ENCODE results near the gene ST3GAL4.

ST3GAL4 gene

GRCh38 chr11:126456783-126457542 lies 101.5 kb downstream of the ST3GAL4 start:
- no peak for DNase-seq

DNA sequence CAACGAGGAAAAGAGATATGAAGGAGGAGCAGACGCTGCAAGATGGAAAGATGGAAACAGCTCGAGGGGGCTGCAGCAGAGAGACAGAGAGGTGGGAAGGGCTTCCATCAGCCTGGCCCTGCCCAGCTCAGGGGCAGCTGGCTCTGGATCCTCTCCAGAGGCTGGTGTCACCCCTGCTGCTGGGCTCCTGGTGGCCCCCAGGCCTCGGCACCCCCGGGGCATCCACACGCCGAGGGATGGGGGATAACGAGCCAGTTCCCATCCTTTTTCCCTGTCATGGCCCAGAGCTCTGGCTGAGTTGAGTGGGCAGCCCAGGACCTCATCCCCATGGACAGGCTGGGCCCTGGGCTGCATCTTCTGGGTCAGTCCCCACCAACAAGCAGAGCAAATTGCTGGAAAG lies 102.3 kb downstream of the ST3GAL4 start:
- no peak for DNase-seq

GRCh38 chr11:126459691-126460281 lies 104.3 kb downstream of the ST3GAL4 start:
- no peak for DNase-seq

DNA sequence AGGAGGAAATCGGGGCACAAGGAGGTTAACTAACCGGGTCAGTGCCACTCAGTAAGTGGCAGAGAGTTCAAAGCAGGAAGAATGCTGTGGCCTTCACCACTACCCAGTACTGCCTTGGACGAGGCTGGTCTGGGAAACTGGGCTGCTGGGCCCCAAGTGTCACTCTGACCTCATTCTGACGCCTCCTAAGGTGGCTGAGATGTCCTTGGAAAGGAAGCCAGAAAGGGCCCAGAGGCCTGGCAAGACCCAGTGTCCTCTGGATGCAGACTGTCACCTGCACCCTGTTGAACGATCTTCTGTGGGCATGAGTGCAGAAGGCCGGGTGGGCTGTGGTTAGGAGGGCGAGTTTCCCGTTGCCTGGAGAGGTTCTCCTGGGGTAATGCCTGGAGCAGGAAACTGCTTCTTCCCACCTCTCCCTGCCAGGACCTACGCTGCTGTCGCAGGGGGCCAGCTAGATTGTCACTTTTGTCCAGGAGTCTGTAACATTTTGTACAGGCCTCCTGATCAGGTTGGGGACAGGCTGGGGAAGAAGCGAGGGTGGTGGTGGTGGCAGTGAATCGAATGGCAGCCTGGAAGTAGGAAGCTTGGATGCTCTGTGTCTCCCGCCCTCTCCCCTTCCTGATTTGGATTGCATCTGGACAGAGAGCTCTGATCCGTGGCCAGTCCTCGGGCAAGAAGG lies 105.1 kb downstream of the ST3GAL4 start:
- no peak for DNase-seq

DNA sequence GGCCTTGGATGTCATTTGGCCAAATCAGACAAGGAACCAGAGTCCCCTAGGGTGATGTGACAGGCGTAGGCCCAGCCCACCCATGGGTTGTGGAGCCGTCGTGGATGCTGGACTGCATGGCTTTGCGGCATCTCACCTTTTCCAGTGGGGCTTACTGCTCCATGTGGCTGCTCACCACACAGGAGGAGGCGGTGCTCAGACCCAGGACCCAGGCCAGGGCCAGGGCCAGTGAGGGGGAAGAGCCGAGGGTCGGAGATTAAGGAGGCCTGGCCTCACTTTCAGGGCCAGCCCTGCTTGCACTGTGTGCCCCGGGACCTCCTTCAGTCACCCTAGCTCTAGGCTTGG lies 105.6 kb downstream of the ST3GAL4 start:
- DNase-seq, result no peak

GRCh38 chr11:126461996-126462395 lies 106.5 kb downstream of the ST3GAL4 start:
- DNase-seq, result no peak

DNA sequence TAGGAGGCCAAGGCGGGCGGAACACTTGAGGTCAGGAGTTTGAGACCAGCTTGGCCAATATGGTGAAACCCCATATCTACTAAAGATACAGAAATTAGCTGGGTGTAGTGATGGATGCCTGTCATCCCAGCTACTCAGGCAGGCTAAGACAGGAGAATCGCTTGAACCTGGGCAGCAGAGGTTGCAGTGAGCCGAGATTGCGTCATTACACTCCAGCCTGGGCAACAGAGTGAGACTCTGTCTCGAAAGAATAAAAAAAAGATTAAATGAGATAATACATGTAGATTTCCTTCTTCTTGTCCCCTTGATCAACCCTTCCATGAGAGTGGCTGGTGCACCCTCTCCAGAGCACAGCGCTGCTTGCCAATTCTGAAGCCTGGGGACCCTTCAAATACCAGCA lies 106.9 kb downstream of the ST3GAL4 start:
- no peak for DNase-seq

Measured in CD4-positive, alpha-beta T cell treated with Interleukin-10 for 1 hour (primary cell).